IMR-90 (cell line): ENCODE results near the gene KRTAP5-1. TPM values are rescaled to one million over a fixed set of nuclear protein-coding genes. Genes with fewer than 3 reads are reported as not detected.

Experiments used
- ATAC-seq: fragments of 200-7000 bp; cut with Tn5 transposase; 2 replicates; pipeline ENCODE4 v1.9.1; 2020; ENCODE audit warnings: low read depth, mild to moderate bottlenecking, moderate library complexity
- BruUV-seq: library from RNA; stranded (reverse); fragments of 400-500 nt; replicated peaks from 2 replicates; lab custom pipeline; 2021; lab: Mats Ljungman, UMichigan
- CTCF ChIA-PET: fragments of 300-600 bp; formaldehyde crosslinking; extraction: SDS; loops from one replicate; lab custom pipeline; 2021; ENCODE audit warnings: antibody characterized with exemption; lab: Yijun Ruan, JAX
- POLR2A ChIA-PET: fragments of 300-600 bp; sonication (Branson Sonifier 250); formaldehyde crosslinking; loops from one replicate; lab custom pipeline; 2022; ENCODE audit warnings: antibody characterized with exemption; ENCODE audit not compliant: unreplicated experiment; lab: Charles Lee
- DNase-seq: peaks from one replicate; pipeline ENCODE4 v3.0.0; 2013
- H2AFZ ChIP-seq: replicated peaks from 2 replicates; pipeline ENCODE3; 2013; ENCODE audit warnings: low read length, mild to moderate bottlenecking; ENCODE audit not compliant: poor library complexity
- H2AK5ac ChIP-seq: 2 replicates; pipeline ENCODE4 v1.6.1; 2013; ENCODE audit warnings: low read depth, low read length, inconsistent platforms
- H2AK9ac ChIP-seq: replicated peaks from 2 replicates; pipeline ENCODE3; 2013; ENCODE audit warnings: mild to moderate bottlenecking, low read depth, low read length, moderate library complexity; ENCODE audit not compliant: poor library complexity
- H2BK120ac ChIP-seq: 2 replicates; pipeline ENCODE4 v1.6.1; 2013; ENCODE audit warnings: low read depth, low read length, inconsistent platforms
- H2BK15ac ChIP-seq: 3 replicates; pipeline ENCODE4 v1.6.1; 2013; ENCODE audit warnings: low read depth, low read length, inconsistent platforms
- H2BK20ac ChIP-seq: 2 replicates; pipeline ENCODE4 v1.6.1; 2013; ENCODE audit warnings: low read depth, mild to moderate bottlenecking, inconsistent platforms, low read length, moderate library complexity
- H2BK5ac ChIP-seq: 2 replicates; pipeline ENCODE4 v1.6.1; 2013; ENCODE audit warnings: mild to moderate bottlenecking, low read depth, low read length, inconsistent platforms; ENCODE audit not compliant: poor library complexity, severe bottlenecking
- H3K14ac ChIP-seq: replicated peaks from 2 replicates; pipeline ENCODE4 v1.6.1; 2013; ENCODE audit warnings: low read depth, low read length, inconsistent platforms
- H3K18ac ChIP-seq: 2 replicates; pipeline ENCODE4 v1.6.1; 2013; ENCODE audit warnings: low read depth, low read length, control low read depth
- H3K23ac ChIP-seq: 2 replicates; pipeline ENCODE4 v1.6.1; 2013; ENCODE audit warnings: low read depth, low read length, inconsistent platforms
- H3K27ac ChIP-seq: 2 replicates; pipeline ENCODE4 v1.5.1; 2013; ENCODE audit warnings: mild to moderate bottlenecking, control low read depth, low read length; ENCODE audit not compliant: insufficient read depth
- H3K27me3 ChIP-seq: 2 replicates; pipeline ENCODE4 v1.6.1; 2013; ENCODE audit warnings: low read length; ENCODE audit not compliant: control insufficient read depth, insufficient read depth
- H3K36me3 ChIP-seq: 2 replicates; pipeline ENCODE4 v1.6.1; 2013; ENCODE audit warnings: low read length, mixed read lengths; ENCODE audit not compliant: control insufficient read depth, insufficient read depth
- H3K4ac ChIP-seq: 2 replicates; pipeline ENCODE4 v1.6.1; 2013; ENCODE audit warnings: low read depth, low read length, inconsistent platforms
- H3K4me1 ChIP-seq: 2 replicates; pipeline ENCODE4 v1.6.1; 2013; ENCODE audit warnings: low read length, mixed read lengths; ENCODE audit not compliant: control insufficient read depth, insufficient read depth
- H3K4me2 ChIP-seq: 2 replicates; pipeline ENCODE4 v1.6.1; 2013; ENCODE audit warnings: low read depth, mild to moderate bottlenecking, control low read depth, low read length, moderate library complexity
- H3K4me3 ChIP-seq: 2 replicates; pipeline ENCODE4 v1.5.1; 2013; ENCODE audit warnings: low read depth, mild to moderate bottlenecking, control low read depth, low read length, moderate library complexity; ENCODE audit not compliant: insufficient read depth
- H3K56ac ChIP-seq: 2 replicates; pipeline ENCODE4 v1.6.1; 2013; ENCODE audit warnings: low read length, inconsistent platforms; ENCODE audit not compliant: insufficient read depth; ENCODE audit errors: extremely low read depth
- H3K79me1 ChIP-seq, 2 experiments: 2 replicates each; pipeline ENCODE4 v1.6.1; 2013; ENCODE audit warnings: low read length in 2 of 2, inconsistent platforms in 1 of 2, low read depth in 1 of 2
- H3K9ac ChIP-seq: 2 replicates; pipeline ENCODE4 v1.6.1; 2013; ENCODE audit warnings: low read depth, low read length, control low read depth
- H3K9me1 ChIP-seq: 2 replicates; pipeline ENCODE4 v1.6.1; 2013; ENCODE audit warnings: low read length, inconsistent platforms; ENCODE audit not compliant: insufficient read depth
- H3K9me3 ChIP-seq: 2 replicates; pipeline ENCODE4 v1.6.1; 2013; ENCODE audit warnings: low read length; ENCODE audit not compliant: control insufficient read depth, insufficient read depth
- H4K20me1 ChIP-seq: 2 replicates; pipeline ENCODE4 v1.6.1; 2013; ENCODE audit warnings: low read length, inconsistent platforms; ENCODE audit not compliant: insufficient read depth
- H4K5ac ChIP-seq: 2 replicates; pipeline ENCODE4 v1.6.1; 2013; ENCODE audit warnings: mild to moderate bottlenecking, low read depth, low read length, control low read depth
- H4K8ac ChIP-seq, 2 experiments: 2 replicates each; pipeline ENCODE4 v1.6.1; 2013; ENCODE audit warnings: low read depth in 2 of 2, low read length in 2 of 2, control low read depth in 1 of 2, inconsistent platforms in 1 of 2
- H4K91ac ChIP-seq: 2 replicates; pipeline ENCODE4 v1.6.1; 2013; ENCODE audit warnings: low read depth, low read length, inconsistent platforms; ENCODE audit not compliant: insufficient read depth
- RFX5 ChIP-seq: IDR thresholded peaks from 2 replicates; pipeline ENCODE4 v1.8.0; 2012; ENCODE audit warnings: low read depth, mild to moderate bottlenecking, low read length, moderate library complexity
- WGBS, 2 experiments: methylation state at CpG; one replicate each; pipeline versions ENCODE4 v1.1.5 to v1.1.7; 2013; ENCODE audit warnings: missing lambda C conversion rate in 2 of 2; ENCODE audit not compliant: insufficient read length in 1 of 2; ENCODE audit errors: extremely low coverage in 2 of 2; 5-methylcytosine and 5-hydroxymethylcytosine counted together
- dilution Hi-C: fragments of 300-500 bp; cut with HindIII; formaldehyde crosslinking; loops from one replicate; pipeline ENCODE4 v1.14.3; 2018; ENCODE audit warnings: low sequenced_read_pairs; ENCODE audit not compliant: unreplicated experiment
- in situ Hi-C: fragments of 300-500 bp; cut with MboI; formaldehyde crosslinking; loops from 3 replicates; pipeline ENCODE4 v1.14.3; 2019; ENCODE audit warnings: low sequenced_read_pairs, inconsistent platforms, mixed read lengths
- intact Hi-C: fragments of 100-400 bp; cut with micrococcal nuclease; formaldehyde crosslinking; loops from 2 replicates; pipeline ENCODE4 v1.10.0; 2022
- polyA plus RNA-seq, 3 experiments: library from polyadenylated mRNA; depleted of rRNA; stranded (reverse); fragments of >200 nt; gene quantifications; 2 replicates each; pipeline ENCODE4 v1.2.3, GENCODE V29; 2012; ENCODE audit warnings: low replicate concordance in 1 of 3
- total RNA-seq: library from RNA; depleted of rRNA; stranded (reverse); fragments of >200 nt; gene quantifications from 2 replicates; pipeline ENCODE4 v1.2.3, GENCODE V29; 2012

The KRTAP5-1 gene
- total and polyA plus RNA-seq, 2 of the 4 experiments (the other 2 are of a cell fraction): not detected

DNA sequence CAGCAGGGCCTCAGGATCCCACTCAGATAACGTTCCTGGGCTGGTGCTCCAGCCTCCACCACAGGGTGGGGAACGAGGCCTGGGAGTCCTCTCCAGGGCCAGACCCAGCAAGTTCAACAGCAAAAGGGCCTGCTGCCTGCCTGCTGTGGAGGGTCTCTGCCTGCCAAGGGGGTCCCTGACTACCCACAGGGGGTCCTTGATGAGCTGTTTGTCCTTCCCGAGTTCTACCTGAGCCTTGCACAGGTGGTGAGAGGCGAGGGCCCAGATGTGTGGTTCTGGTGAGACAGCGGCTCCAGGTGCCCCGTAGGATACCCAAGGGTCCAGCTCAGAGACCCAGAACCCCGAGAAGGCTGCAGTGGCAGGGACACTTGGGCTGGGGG lies 17.4 kb downstream of the KRTAP5-1 start:
- Histone ChIP-seq H3K27me3 (peaks cover 4% of the 10 kb centered on the region), H2AK5ac (no peak overlapping the region), H2BK120ac (no peak overlapping the region), H4K8ac (no peak overlapping the region), H3K9ac (no peak overlapping the region), H4K91ac (no peak overlapping the region), H2BK20ac (no peak overlapping the region), H2BK15ac (no peak overlapping the region), H3K79me1 (peaks cover 15 to 37% of the 10 kb centered on the region in 2 experiments; a peak in 2 of 4 replicates), H3K4me3 (no peak overlapping the region), H3K27ac (no peak overlapping the region), H2BK5ac (no peak overlapping the region), H3K56ac (no peak overlapping the region), H3K36me3 (peaks cover 3% of the 10 kb centered on the region; the same call in 1 of the 2 replicates), H2AK9ac (no peak overlapping the region), H4K20me1 (peaks cover 74% of the 10 kb centered on the region), H3K9me1 (peaks cover 9% of the 10 kb centered on the region), H3K4me2 (no peak overlapping the region), H2AFZ (no peak overlapping the region), H4K5ac (no peak overlapping the region), H3K4ac (no peak overlapping the region), H3K9me3 (no peaks in the 10 kb centered on the region), H3K14ac (no peak overlapping the region), H3K4me1 (peaks cover 11% of the 10 kb centered on the region), H3K18ac (no peak overlapping the region), H3K23ac (no peak overlapping the region)
- BruUV-seq: no TSS peak
- no peak for ATAC-seq
- 50% methylated on average over 1 of the region's 7 CpGs; no CpG with 5 or more reads in 1 of the 2 experiments for WGBS, 2 experiments
- dilution Hi-C loops: no loop called here
- CTCF ChIA-PET: interaction anchor here (1.3 to 1.6 kb wide), 2 partner anchors 14 to 27 kb away, joined by 4 to 7 read pairs; no protein-coding TSS in a partner anchor
- TF ChIP-seq RFX5: no peak
- POLR2A ChIA-PET: no interaction called here
- intact Hi-C loops: no loop called here
- DNase-seq: no peak
- in situ Hi-C loops: no loop called here
